Measurements from ENCODE around the gene ATP2C1.

GRCh38 chr3:130853581-130853980, 40.3 kb upstream of the ATP2C1 start:
- TF ChIP-seq CTCF (IDR thresholded peaks at IDR 0.05; ENCODE audit: poor library complexity) (no peak), EZH2 (IDR thresholded peaks at IDR 0.05; ENCODE audit: borderline replicate concordance) (no peak), EZH2phosphoT487 (IDR thresholded peaks at IDR 0.05; ENCODE audit: low read depth, severe bottlenecking, unreplicated experiment) (no peak)

Measured in hepatocyte (in vitro differentiated cells).